Activated T-cell treated with anti-CD3 and anti-CD28 coated beads, Interleukin-2, amount 50 U/mL, for 48 hours (primary cell): ENCODE data around the gene RHEB.

Experiments used
- DNase-seq, 2 experiments: peaks; one replicate each; pipeline ENCODE4 v3.0.0-alpha.2; 2020

RHEB gene

GRCh38 chr7:151468217-151469018, 51.3 kb downstream of the RHEB start:
- no peak for DNase-seq

DNA sequence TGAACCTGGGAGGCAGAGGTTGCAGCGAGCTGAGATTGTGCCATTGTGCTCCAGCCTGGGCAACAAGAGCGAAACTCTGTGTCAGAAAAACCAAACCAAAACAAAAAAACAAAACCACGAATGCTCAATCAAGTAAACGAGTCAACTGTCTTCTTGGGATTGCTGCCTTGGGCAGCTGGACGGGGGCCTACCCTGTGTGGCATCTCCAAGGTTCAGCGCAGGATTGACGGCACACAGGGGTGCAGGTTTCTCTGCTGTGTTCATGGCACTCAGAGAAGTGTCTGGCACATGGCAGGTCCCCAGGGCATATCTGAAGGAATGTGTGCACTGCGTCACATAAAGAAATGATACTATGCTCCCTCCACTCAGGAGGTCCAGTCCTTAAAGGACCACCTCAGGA, 54.5 kb downstream of the RHEB start:
- no peak for DNase-seq

GRCh38 chr7:151462306-151462779, 57.4 kb downstream of the RHEB start:
- DNase-seq = no peak

DNA sequence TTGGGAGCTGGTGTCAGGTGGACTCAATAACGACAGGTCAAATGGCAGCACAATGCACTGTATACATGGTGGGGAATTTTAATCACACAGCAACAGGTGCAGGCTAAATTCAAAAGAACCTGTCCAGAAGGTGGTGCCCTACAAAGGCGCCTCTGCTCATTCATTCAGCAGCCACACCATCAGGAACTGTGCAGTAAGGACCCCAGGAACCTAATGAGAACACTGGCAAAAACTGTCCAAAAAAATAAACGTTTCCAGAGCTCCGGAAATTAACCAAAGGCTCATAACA, 57.8 kb downstream of the RHEB start:
- no peak for DNase-seq

- no peak for DNase-seq
Measured at GRCh38 chr7:151461096-151461941, 58.4 kb downstream of the RHEB start.

DNA sequence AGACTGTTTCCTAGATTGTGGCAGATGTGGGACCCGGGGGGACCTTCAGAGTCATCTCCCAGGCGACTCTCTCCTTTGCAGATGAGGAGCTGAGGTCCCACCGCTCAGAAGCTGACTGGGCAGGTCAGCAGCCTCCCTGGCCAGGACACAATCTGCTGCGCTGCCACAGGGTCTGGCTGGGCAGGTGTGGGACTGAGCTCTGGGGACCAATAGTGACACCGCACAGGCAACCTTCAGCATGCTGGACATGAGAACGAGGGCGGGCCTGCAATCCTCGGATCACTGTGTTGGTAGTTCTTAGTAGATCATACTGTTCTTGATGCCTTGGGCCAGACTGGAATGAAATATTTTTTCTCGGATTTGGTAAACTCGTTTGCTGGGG, 59.2 kb downstream of the RHEB start:
- DNase-seq = no peak

GRCh38 chr7:151459726-151460473, 59.8 kb downstream of the RHEB start:
- DNase-seq = no peak

DNA sequence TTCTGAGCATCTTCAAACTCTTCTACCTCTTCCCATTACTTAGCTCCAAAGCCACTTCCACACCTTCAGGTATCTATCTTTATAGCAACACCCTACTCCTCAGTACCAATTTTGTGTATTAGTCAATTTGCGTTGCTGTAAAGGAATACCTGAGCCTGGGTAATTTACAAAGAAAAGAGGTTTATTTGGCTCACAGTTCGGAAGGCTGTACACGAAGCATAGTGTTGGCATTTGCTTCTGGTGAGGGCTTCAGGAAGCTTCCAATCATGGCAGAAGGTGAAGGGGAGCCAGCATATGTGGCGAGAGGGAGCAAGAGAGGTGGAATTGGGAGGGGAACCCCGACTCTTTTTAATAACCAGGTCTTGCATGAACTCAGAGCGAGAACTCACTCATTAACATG, 62.2 kb downstream of the RHEB start:
- DNase-seq = no peak

DNA sequence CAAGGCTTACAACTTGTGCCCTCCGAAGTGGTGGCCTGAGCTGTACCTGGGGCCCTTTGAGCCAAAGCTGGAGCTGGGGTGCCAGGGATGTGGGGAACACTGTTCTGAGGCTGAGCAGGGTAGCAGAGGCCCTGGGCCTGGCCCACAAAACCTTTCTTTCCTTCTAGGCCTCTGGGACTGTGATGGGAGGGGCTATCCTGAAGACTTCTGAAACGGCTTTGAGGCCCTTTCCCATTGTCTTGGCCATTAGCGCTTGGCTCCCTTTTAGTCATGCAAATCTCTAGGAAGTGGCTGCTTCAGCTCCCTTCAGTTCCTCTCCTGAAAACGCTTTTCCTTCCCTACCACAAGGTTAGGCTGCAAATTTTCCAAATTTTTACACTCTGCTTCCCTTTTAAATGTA, 62.9 kb downstream of the RHEB start:
- DNase-seq = peak in 1 of 2 experiments; percentile 8

GRCh38 chr7:151456276-151456675, 63.4 kb downstream of the RHEB start:
- peak; percentile 2 to 11 for DNase-seq

GRCh38 chr7:151455690-151456089, 64.0 kb downstream of the RHEB start:
- peak in 1 of 2 experiments; percentile 18 for DNase-seq

GRCh38 chr7:151454932-151455530, 64.7 kb downstream of the RHEB start:
- DNase-seq = peak in 1 of 2 experiments; percentile 10

- DNase-seq = peak in 1 of 2 experiments; percentile 5
Measured at GRCh38 chr7:151454305-151454704, 65.4 kb downstream of the RHEB start.

DNA sequence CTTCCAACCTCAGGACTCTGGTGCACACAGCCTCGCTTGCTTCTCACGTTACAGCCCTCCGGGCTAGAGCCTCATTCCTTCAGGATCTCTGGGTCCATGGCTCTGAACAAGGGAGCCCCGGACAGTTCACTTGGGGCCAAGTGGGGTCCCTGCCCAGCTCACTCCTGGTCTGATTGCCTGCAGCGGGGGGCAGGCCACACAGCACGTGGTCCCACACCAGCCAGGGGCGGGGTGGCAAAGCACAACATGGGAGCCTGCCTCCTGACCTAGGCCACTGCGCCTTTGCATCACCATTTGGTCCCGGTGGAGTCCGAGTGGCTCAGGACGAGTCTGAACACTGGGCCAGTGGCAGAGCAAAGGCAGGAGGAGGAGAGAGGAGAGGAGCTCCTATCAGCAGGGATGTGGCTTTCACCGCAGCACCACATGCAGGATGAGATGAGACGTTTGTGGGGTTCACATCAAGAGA, 66.3 kb downstream of the RHEB start:
- DNase-seq = peak in 1 of 2 experiments; percentile 10

- DNase-seq = peak in 1 of 2 experiments; percentile 2
Measured at GRCh38 chr7:151452680-151453325, 66.9 kb downstream of the RHEB start.

DNA sequence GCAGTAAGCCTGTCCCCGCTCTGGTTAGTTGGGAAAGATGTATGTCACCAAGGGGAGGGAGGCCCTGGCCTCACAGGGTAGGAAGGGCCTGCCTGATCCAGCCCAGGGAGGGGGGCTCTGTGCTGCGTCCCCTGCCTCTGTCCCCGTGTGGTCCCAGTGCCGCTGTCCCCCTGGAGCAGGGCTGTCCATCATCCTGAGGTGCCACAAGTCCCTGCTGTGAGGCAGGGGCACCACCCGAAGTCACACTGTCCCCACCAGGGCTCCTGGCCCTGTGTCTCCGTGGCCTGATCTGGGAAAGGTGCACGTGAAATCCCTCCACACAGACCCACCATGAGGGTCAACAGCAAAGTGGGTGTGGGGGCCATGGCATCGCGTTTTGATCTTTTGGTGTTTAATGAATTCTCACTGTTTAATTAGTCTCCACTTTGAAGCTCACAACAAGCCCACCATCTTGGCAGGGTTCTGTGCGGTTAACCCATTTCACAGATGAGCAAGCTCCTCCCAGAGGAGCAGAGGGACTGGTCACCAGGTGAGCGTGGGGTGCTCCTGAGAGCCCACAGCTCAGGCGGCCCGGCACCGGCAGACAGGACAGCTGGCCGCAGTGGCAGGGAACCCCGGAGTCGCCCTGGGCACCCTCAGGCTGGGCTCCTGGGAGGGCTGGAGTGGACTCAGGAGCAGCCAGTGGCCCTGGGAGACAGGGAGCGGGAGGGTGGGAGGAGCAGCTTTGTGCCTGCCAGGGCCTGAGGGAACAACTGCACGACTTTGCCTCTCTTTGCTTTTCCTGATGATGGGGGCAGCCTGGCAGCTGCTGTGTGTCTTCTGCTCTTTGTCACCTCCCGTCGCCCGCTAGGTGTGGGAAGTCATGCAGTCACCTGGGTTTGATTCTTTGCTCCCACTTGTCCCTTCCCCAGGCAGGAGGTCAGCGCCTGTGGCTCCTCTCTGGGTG, 67.8 kb downstream of the RHEB start:
- no peak for DNase-seq

DNA sequence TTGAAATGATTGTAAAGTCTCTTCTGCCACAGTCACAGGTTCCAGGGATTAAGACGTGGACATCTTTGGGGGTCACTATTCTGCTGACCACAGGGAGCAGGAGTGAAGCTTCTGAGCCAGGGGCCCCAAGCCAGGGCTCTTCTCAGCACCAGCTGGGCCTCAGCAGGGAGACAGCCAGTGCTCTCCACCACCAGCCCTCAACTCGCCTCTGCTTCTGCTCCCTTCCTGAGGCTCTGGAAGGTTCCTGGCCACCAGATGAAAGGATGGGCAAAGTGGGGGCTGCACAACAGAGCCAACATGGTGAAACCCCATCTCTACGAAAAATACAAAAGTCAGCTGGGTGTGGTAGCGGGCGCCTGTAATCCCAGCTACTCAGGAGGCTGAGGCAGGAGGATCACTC, 68.5 kb downstream of the RHEB start:
- DNase-seq = no peak

DNA sequence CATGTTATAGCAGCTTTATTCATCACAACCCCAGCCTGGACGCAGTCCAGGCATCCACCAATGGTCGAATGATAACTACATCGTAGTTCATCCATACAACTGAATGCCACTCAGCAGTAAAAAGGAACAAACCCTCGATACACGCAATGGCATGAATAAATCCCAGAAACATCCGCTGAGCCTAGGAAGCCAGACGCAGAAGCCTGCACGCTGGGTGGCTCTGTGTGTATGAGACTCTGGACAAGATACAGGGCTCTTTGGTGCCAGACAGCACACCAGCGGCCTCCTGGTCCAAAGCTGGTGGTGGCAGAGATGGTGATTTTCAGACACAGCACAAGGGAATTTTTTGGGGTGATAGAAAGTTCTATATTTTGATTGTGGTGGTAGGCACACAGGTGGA, 69.7 kb downstream of the RHEB start:
- DNase-seq = no peak

DNA sequence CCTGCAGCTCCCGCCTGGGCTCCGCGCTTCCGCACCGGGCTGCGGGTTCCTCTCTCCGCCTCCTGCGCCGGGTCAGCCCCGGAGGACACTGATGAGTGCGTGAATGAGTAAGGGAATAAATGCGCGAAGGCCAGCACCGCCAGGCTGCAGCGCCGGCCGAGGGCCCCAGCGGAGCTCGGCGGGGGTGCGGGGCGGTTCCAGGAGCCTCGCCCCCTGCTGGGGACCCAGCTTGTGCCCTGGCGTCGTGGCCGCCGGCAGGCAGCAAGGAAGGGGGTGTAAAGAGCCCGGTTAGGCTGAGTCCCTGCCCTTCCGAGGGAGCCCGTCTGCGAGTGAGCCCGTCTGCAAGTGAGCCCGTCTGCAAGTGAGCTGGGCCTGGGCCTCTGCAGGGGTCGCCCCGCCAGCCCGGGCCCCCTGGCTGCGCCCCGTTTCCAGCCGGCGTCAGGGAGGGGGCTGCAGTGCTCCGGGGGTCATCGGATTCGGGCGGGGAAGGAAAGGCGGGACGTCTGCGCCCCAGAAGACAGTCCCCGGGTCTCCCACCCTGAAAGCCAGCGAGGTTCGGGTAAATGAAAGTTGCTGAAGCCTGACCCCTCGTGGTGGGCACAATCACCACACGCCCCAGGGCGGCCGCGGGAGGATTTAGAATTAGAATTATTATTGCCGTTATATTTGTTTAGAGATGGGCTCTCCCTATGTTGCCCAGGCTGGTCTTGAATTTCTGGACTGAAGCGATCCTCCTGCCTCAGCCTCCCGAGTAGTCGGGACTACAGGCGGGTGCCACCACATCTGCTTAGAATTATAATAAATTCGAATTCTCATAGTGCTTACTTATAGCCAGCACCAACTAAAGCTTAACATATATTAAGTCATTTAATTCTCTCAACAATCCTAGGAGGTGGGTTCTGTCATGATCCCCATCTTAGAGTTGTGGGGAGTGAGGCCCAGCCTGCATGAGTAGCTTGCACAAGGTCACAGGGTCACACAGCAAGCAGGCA, 71.1 kb downstream of the RHEB start:
- peak; percentile 87 for DNase-seq

DNA sequence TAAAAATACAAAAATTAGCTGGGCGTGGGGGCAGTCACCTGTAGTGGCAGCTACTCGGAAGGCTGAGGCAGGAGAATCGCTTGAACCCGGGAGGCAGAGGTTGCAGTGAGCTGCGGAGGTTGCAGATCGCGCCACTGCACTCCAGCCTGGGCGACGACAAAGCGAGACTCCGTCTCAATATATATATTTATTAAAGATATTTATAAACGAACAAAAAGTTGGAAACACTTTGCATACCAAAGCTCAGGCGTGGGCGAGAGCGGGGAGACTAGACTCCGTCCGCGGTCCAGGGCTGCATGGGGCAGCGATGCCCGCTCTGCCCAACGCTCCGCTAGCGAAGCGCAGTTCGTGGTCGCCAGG, 71.8 kb downstream of the RHEB start:
- no peak for DNase-seq
